Osteocyte (in vitro differentiated cells): ENCODE results near the gene GFOD2. TPM values are rescaled to one million over a fixed set of nuclear protein-coding genes. Genes with fewer than 3 reads are reported as not detected.

Experiments used
- DNase-seq: peaks from one replicate; pipeline ENCODE4 v3.0.0; 2021; ENCODE audit warnings: mixed read lengths; ENCODE audit not compliant: unreplicated experiment; ENCODE audit errors: extremely low spot score
- H3K27ac Mint-ChIP-seq: one replicate; pipeline ENCODE4 v1.8.0; 2021; ENCODE audit warnings: mild to moderate bottlenecking, mixed read lengths; ENCODE audit not compliant: unreplicated experiment
- H3K27me3 Mint-ChIP-seq: one replicate; pipeline ENCODE4 v1.8.0; 2021; ENCODE audit warnings: mixed read lengths; ENCODE audit not compliant: unreplicated experiment
- H3K36me3 Mint-ChIP-seq: one replicate; pipeline ENCODE4 v1.8.0; 2021; ENCODE audit warnings: mixed read lengths; ENCODE audit not compliant: unreplicated experiment
- H3K4me1 Mint-ChIP-seq: one replicate; pipeline ENCODE4 v1.8.0; 2021; ENCODE audit warnings: mixed read lengths; ENCODE audit not compliant: unreplicated experiment
- H3K4me3 Mint-ChIP-seq: one replicate; pipeline ENCODE4 v1.8.0; 2021; ENCODE audit warnings: mild to moderate bottlenecking, moderate library complexity, mixed read lengths; ENCODE audit not compliant: unreplicated experiment
- H3K9me3 Mint-ChIP-seq: one replicate; pipeline ENCODE4 v1.8.0; 2021; ENCODE audit warnings: mixed read lengths; ENCODE audit not compliant: unreplicated experiment
- CTCF ChIP-seq: fragments of 200-600 bp; sonication (generic); IDR thresholded peaks from 2 replicates; pipeline ENCODE4 v1.5.0; 2021; ENCODE audit warnings: antibody characterized with exemption, mild to moderate bottlenecking, moderate library complexity
- total RNA-seq: library from RNA; stranded (reverse); gene quantifications from 2 replicates; pipeline ENCODE4 v1.2.1, GENCODE V29; 2021

GFOD2 gene
- total RNA-seq, 1 donor from 2014 or later = 22.2 TPM

- no peak for DNase-seq
- H3K4me1 Mint-ChIP-seq = peaks cover 42% of the 10 kb centered on the region
- H3K27ac Mint-ChIP-seq = no peak overlapping the region
- no peak for TF ChIP-seq CTCF
- peaks cover 3% of the 10 kb centered on the region for H3K36me3 Mint-ChIP-seq
- H3K9me3 Mint-ChIP-seq = no peaks in the 10 kb centered on the region
- H3K27me3 Mint-ChIP-seq = no peaks in the 10 kb centered on the region
- no peak overlapping the region for H3K4me3 Mint-ChIP-seq
These were observed 49.5 kb downstream of the GFOD2 start for GRCh38 chr16:67669499-67670101.

- DNase-seq = no peak
- peaks cover 33% of the 10 kb centered on the region for H3K4me1 Mint-ChIP-seq
- peaks cover 6% of the 10 kb centered on the region for H3K36me3 Mint-ChIP-seq
- no peak overlapping the region for H3K4me3 Mint-ChIP-seq
- TF ChIP-seq CTCF = no peak
- no peaks in the 10 kb centered on the region for H3K9me3 Mint-ChIP-seq
- H3K27me3 Mint-ChIP-seq = no peaks in the 10 kb centered on the region
- H3K27ac Mint-ChIP-seq = peak overlapping the region; percentile 25
These were observed 50.5 kb downstream of the GFOD2 start for GRCh38 chr16:67668495-67669157.

GRCh38 chr16:67667817-67668494 lies 51.2 kb downstream of the GFOD2 start:
- Mint-ChIP-seq H3K4me3 (peak overlapping the region; percentile 82), H3K36me3 (peaks cover 6% of the 10 kb centered on the region), H3K27ac (peak overlapping the region; percentile 68), H3K9me3 (no peaks in the 10 kb centered on the region), H3K27me3 (no peaks in the 10 kb centered on the region), H3K4me1 (peaks cover 28% of the 10 kb centered on the region)
- DNase-seq = peak; percentile 93
- TF ChIP-seq CTCF = peak; percentile 73

- Mint-ChIP-seq H3K27me3 (no peaks in the 10 kb centered on the region), H3K27ac (peak overlapping the region; percentile 68), H3K4me1 (peaks cover 24% of the 10 kb centered on the region), H3K9me3 (no peaks in the 10 kb centered on the region), H3K4me3 (peak overlapping the region; percentile 82), H3K36me3 (peaks cover 6% of the 10 kb centered on the region)
- no peak for DNase-seq
- TF ChIP-seq CTCF = no peak
These were observed 51.7 kb downstream of the GFOD2 start for GRCh38 chr16:67667453-67667816.
